Chondrocyte (in vitro differentiated cells): ENCODE results near the gene HERPUD1. TPM values are rescaled to one million over a fixed set of nuclear protein-coding genes. Genes with fewer than 3 reads are reported as not detected.

Source experiments
- DNase-seq: peaks from one replicate; pipeline ENCODE4 v3.0.0; 2021; ENCODE audit warnings: mixed read lengths, low spot score
- H3K27ac Mint-ChIP-seq: one replicate; pipeline ENCODE4 v1.8.0; 2021; ENCODE audit warnings: mild to moderate bottlenecking, moderate library complexity, mixed read lengths; ENCODE audit not compliant: unreplicated experiment
- H3K27me3 Mint-ChIP-seq: 2 replicates; pipeline ENCODE4 v1.8.0; 2021; ENCODE audit warnings: low read depth, mixed read lengths
- H3K36me3 Mint-ChIP-seq: 2 replicates; pipeline ENCODE4 v1.8.0; 2021; ENCODE audit warnings: low read depth, mixed read lengths
- H3K4me1 Mint-ChIP-seq: 2 replicates; pipeline ENCODE4 v1.8.0; 2021; ENCODE audit warnings: low read depth, mild to moderate bottlenecking, mixed read lengths
- H3K4me3 Mint-ChIP-seq: one replicate; pipeline ENCODE4 v1.8.0; 2021; ENCODE audit warnings: mild to moderate bottlenecking, moderate library complexity, mixed read lengths; ENCODE audit not compliant: unreplicated experiment
- H3K9me3 Mint-ChIP-seq: 2 replicates; pipeline ENCODE4 v1.8.0; 2021; ENCODE audit warnings: low read depth, mixed read lengths
- CTCF ChIP-seq: fragments of 200-600 bp; sonication (generic); IDR thresholded peaks from 2 replicates; pipeline ENCODE4 v1.5.0; 2021; ENCODE audit warnings: antibody characterized with exemption, mild to moderate bottlenecking, moderate library complexity
- total RNA-seq: library from RNA; stranded (reverse); gene quantifications from 3 replicates; pipeline ENCODE4 v1.2.1, GENCODE V29; 2021

Gene HERPUD1
- total RNA-seq, 1 donor from 2014 or later, result 236 TPM

- Mint-ChIP-seq H3K4me3 (no peak overlapping the region), H3K27ac (no peak overlapping the region), H3K4me1 (no peaks in the 10 kb centered on the region), H3K27me3 (peaks cover 4% of the 10 kb centered on the region), H3K36me3 (peaks cover 1% of the 10 kb centered on the region), H3K9me3 (no peaks in the 10 kb centered on the region)
- no peak for TF ChIP-seq CTCF
- DNase-seq, result no peak
Observed at GRCh38 chr16:56977823-56978430, 46.0 kb downstream of the HERPUD1 start.

GRCh38 chr16:56980201-56980535 lies 48.2 kb downstream of the HERPUD1 start:
- DNase-seq, result no peak
- Mint-ChIP-seq H3K4me1 (peaks cover 7% of the 10 kb centered on the region), H3K27me3 (peaks cover 4% of the 10 kb centered on the region), H3K36me3 (peaks cover 1% of the 10 kb centered on the region), H3K9me3 (no peaks in the 10 kb centered on the region), H3K27ac (no peak overlapping the region), H3K4me3 (no peak overlapping the region)
- TF ChIP-seq CTCF, result no peak

DNA sequence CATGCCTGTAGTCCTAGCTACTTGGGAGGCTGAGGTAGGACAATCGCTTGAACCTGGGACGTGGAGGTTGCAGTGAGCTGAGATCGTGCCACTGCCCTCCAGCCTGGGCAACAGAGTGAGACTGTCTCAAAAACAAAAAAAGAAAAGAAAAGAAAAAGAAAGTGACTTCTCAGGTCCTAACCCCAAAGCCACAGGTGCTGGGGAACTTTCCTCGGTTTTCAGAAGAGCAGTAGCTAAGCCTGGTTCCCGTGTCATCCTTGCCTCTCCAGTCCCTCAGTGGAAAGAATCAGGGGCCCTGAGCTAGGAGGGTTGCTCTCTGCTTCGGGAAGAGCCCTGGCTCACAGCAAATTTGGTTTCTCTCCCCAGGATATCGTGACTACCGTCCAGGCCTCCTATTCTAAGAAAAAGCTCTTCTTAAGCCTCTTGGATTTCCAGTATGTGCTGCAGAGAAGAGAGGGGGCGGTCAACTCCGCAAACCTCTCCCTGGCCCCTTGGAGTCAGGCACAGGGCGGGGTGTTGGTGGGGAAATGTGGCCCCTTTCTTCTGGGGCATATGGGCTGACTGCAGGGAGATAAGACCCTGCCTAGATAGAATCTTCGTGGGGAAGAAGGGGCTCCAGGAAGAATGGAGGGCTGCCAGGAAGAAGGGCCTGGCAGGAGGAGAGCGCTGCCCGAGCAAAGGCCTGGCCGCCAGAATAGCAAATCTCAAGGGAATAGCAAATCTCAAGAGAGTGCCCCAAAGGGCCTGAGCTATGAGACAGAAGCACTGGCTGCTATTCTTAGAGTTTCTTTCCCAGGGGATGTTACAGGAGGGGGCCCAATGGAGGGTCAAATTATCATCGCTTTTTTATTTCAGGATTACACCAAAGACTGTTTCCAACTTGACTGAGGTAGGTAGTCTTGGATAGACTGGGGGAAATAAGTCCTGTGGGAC lies 49.1 kb downstream of the HERPUD1 start:
- H3K4me1 Mint-ChIP-seq, result peaks cover 13% of the 10 kb centered on the region
- no peaks in the 10 kb centered on the region for H3K36me3 Mint-ChIP-seq
- H3K4me3 Mint-ChIP-seq, result no peak overlapping the region
- no peaks in the 10 kb centered on the region for H3K9me3 Mint-ChIP-seq
- H3K27me3 Mint-ChIP-seq, result no peaks in the 10 kb centered on the region
- no peak for TF ChIP-seq CTCF
- no peak for DNase-seq
- H3K27ac Mint-ChIP-seq, result no peak overlapping the region

GRCh38 chr16:56981729-56982271 lies 49.9 kb downstream of the HERPUD1 start:
- no peak for DNase-seq
- Mint-ChIP-seq H3K36me3 (no peaks in the 10 kb centered on the region), H3K9me3 (no peaks in the 10 kb centered on the region), H3K27me3 (no peaks in the 10 kb centered on the region), H3K4me3 (no peak overlapping the region), H3K4me1 (peaks cover 13% of the 10 kb centered on the region), H3K27ac (no peak overlapping the region)
- TF ChIP-seq CTCF, result no peak

GRCh38 chr16:56982695-56983094 lies 50.8 kb downstream of the HERPUD1 start:
- Mint-ChIP-seq H3K4me1 (peaks cover 13% of the 10 kb centered on the region), H3K27me3 (no peaks in the 10 kb centered on the region), H3K9me3 (no peaks in the 10 kb centered on the region), H3K36me3 (no peaks in the 10 kb centered on the region), H3K4me3 (no peak overlapping the region), H3K27ac (no peak overlapping the region)
- TF ChIP-seq CTCF, result no peak
- DNase-seq, result no peak
